Duodenal mucosa (tissue), 2 donors: ENCODE measurements around the gene PRKCZ.

Experiments
- H3K27ac ChIP-seq: one replicate; pipeline ENCODE4 v1.7.0; 2013; ENCODE audit warnings: low read depth, low read length
- H3K27me3 ChIP-seq, 2 donors: one replicate each; pipeline ENCODE4 v1.7.0; 2013; ENCODE audit warnings: low read length in 2 of 2, control low read depth in 1 of 2; ENCODE audit not compliant: insufficient read depth in 2 of 2, control insufficient read depth in 1 of 2
- H3K36me3 ChIP-seq, 2 donors: one replicate each; pipeline ENCODE4 v1.7.0; 2013; ENCODE audit warnings: low read length in 2 of 2, control low read depth in 1 of 2; ENCODE audit not compliant: insufficient read depth in 2 of 2, control insufficient read depth in 1 of 2
- H3K4me1 ChIP-seq, 2 donors: one replicate each; pipeline ENCODE4 v1.7.0; 2013; ENCODE audit warnings: low read length in 2 of 2, control low read depth in 1 of 2; ENCODE audit not compliant: insufficient read depth in 2 of 2, control insufficient read depth in 1 of 2
- H3K4me3 ChIP-seq, 2 donors: one replicate each; pipeline ENCODE4 v1.7.0; 2013; ENCODE audit warnings: low read length in 2 of 2, low read depth in 1 of 2
- H3K9ac ChIP-seq, 2 donors: one replicate each; pipeline ENCODE4 v1.7.0; 2013; ENCODE audit warnings: low read length in 2 of 2, low read depth in 1 of 2
- H3K9me3 ChIP-seq, 2 donors: one replicate each; pipeline ENCODE4 v1.7.0; 2013; ENCODE audit warnings: low read length in 2 of 2, control low read depth in 1 of 2; ENCODE audit not compliant: control insufficient read depth in 1 of 2

The PRKCZ gene

GRCh38 chr1:2036287-2036686 is 13.9 kb upstream of the PRKCZ start:
- no peak overlapping the region for H3K4me3 ChIP-seq
- H3K27ac ChIP-seq = no peak overlapping the region
- H3K9ac ChIP-seq = no peak overlapping the region
- H3K27me3 ChIP-seq = peaks cover 0 to under 1% of the 10 kb centered on the region in 2 donors
- H3K9me3 ChIP-seq = no peaks in the 10 kb centered on the region
- H3K36me3 ChIP-seq = no peaks in the 10 kb centered on the region
- no peaks in the 10 kb centered on the region for H3K4me1 ChIP-seq

GRCh38 chr1:2037314-2037979 is 12.8 kb upstream of the PRKCZ start:
- no peaks in the 10 kb centered on the region for H3K36me3 ChIP-seq
- no peaks in the 10 kb centered on the region for H3K9me3 ChIP-seq
- no peaks in the 10 kb centered on the region for H3K4me1 ChIP-seq
- no peaks in the 10 kb centered on the region for H3K27me3 ChIP-seq
- H3K9ac ChIP-seq = no peak overlapping the region
- no peak overlapping the region for H3K4me3 ChIP-seq
- H3K27ac ChIP-seq = no peak overlapping the region

DNA sequence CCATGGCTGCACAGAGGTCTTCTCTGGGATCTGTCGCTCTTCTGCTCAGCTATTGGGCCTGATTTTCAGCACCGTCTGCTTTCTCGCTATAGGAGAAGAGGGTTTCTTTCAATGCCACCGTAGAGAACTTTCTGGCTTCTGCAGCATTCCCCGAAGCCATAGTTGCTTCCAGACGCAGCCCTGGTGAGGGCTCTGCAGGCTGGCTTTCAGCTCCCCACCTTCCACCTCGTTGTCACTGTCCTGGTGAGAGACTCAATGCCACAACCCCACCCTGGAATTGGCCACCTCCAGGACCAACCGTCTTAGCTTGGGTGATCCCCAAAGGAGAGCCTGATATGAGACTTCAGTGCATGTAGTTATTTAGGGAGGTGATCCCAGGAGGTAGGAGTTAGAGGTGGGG is 12.0 kb upstream of the PRKCZ start:
- no peaks in the 10 kb centered on the region for H3K9me3 ChIP-seq
- H3K4me1 ChIP-seq = peaks cover 0 to 6% of the 10 kb centered on the region in 2 donors
- H3K36me3 ChIP-seq = no peaks in the 10 kb centered on the region
- H3K9ac ChIP-seq = no peak overlapping the region
- no peaks in the 10 kb centered on the region for H3K27me3 ChIP-seq
- no peak overlapping the region for H3K27ac ChIP-seq
- no peak overlapping the region for H3K4me3 ChIP-seq

GRCh38 chr1:2039251-2039650 is 11.0 kb upstream of the PRKCZ start:
- Histone ChIP-seq H3K27ac (no peak overlapping the region), H3K4me3 (no peak overlapping the region), H3K36me3 (no peaks in the 10 kb centered on the region), H3K27me3 (no peaks in the 10 kb centered on the region), H3K9ac (no peak overlapping the region), H3K9me3 (no peaks in the 10 kb centered on the region), H3K4me1 (peaks cover 0 to 11% of the 10 kb centered on the region in 2 donors)

- no peaks in the 10 kb centered on the region for H3K9me3 ChIP-seq
- no peaks in the 10 kb centered on the region for H3K27me3 ChIP-seq
- H3K27ac ChIP-seq = no peak overlapping the region
- H3K9ac ChIP-seq = no peak overlapping the region
- H3K4me3 ChIP-seq = no peak overlapping the region
- no peaks in the 10 kb centered on the region for H3K36me3 ChIP-seq
- peaks cover 10 to 25% of the 10 kb centered on the region in 2 donors for H3K4me1 ChIP-seq
Measured at GRCh38 chr1:2041305-2041704, 8.9 kb upstream of the PRKCZ start.

DNA sequence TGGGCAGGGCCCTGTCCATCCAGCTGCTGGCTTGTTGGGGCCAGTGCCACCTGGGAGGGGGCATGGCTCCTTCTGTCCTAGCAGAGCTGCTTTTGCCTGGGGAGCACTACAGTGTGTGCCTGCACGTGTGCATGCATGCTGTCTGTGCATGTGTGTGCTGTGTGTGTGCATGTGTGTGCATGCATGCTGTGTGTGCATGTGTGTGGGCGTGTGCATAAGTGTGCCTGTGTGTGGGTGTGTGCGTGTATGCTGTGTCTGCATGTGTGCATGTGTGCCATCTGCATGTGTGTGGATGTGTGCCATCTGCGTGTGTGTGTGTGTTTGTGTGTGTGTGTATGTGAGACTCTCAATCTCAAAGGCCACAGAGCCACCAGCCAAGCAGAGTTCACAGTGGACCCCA is 8.3 kb upstream of the PRKCZ start:
- Histone ChIP-seq H3K9me3 (no peaks in the 10 kb centered on the region), H3K27ac (no peak overlapping the region), H3K9ac (no peak overlapping the region), H3K27me3 (no peaks in the 10 kb centered on the region), H3K4me1 (peaks cover 14 to 29% of the 10 kb centered on the region in 2 donors), H3K36me3 (no peaks in the 10 kb centered on the region), H3K4me3 (no peak overlapping the region)

- Histone ChIP-seq H3K4me1 (peaks cover 26 to 41% of the 10 kb centered on the region in 2 donors), H3K4me3 (no peak overlapping the region), H3K36me3 (no peaks in the 10 kb centered on the region), H3K27me3 (no peaks in the 10 kb centered on the region), H3K9me3 (no peaks in the 10 kb centered on the region), H3K27ac (no peak overlapping the region), H3K9ac (no peak overlapping the region)
Measured at GRCh38 chr1:2042830-2043773, 7.1 kb upstream of the PRKCZ start.

- no peak overlapping the region for H3K9ac ChIP-seq
- no peaks in the 10 kb centered on the region for H3K27me3 ChIP-seq
- no peaks in the 10 kb centered on the region for H3K9me3 ChIP-seq
- no peak overlapping the region for H3K4me3 ChIP-seq
- H3K4me1 ChIP-seq = peaks cover 32 to 47% of the 10 kb centered on the region in 2 donors
- no peaks in the 10 kb centered on the region for H3K36me3 ChIP-seq
- H3K27ac ChIP-seq = no peak overlapping the region
Measured at GRCh38 chr1:2043886-2044285, 6.3 kb upstream of the PRKCZ start.

- H3K4me3 ChIP-seq = peak overlapping the region; percentile 36 to 58
- H3K36me3 ChIP-seq = no peaks in the 10 kb centered on the region
- H3K27ac ChIP-seq = no peak overlapping the region
- no peaks in the 10 kb centered on the region for H3K9me3 ChIP-seq
- H3K27me3 ChIP-seq = no peaks in the 10 kb centered on the region
- peaks cover 38 to 55% of the 10 kb centered on the region in 2 donors for H3K4me1 ChIP-seq
- peak overlapping the region in 1 of 2 donors; percentile 38 for H3K9ac ChIP-seq
Measured at GRCh38 chr1:2044510-2045319, 5.5 kb upstream of the PRKCZ start.
